Activated CD8-positive, alpha-beta memory T cell treated with anti-CD3 and anti-CD28 coated beads, Interleukin-2, amount 50 U/mL, for 1 hour (primary cell): ENCODE results near the gene TMEM169.

Experiments used
- DNase-seq: peaks from one replicate; pipeline ENCODE4 v3.0.0-alpha.2; 2020; ENCODE audit errors: extremely low read depth

TMEM169 gene

GRCh38 chr2:216104691-216105090 is 23.0 kb downstream of the TMEM169 start:
- no peak for DNase-seq

- DNase-seq = no peak
These were observed 25.6 kb downstream of the TMEM169 start for GRCh38 chr2:216107320-216107719.

- DNase-seq = no peak
These were observed 26.0 kb downstream of the TMEM169 start for GRCh38 chr2:216107760-216108159.

GRCh38 chr2:216108310-216108966 is 26.7 kb downstream of the TMEM169 start:
- DNase-seq = no peak

DNA sequence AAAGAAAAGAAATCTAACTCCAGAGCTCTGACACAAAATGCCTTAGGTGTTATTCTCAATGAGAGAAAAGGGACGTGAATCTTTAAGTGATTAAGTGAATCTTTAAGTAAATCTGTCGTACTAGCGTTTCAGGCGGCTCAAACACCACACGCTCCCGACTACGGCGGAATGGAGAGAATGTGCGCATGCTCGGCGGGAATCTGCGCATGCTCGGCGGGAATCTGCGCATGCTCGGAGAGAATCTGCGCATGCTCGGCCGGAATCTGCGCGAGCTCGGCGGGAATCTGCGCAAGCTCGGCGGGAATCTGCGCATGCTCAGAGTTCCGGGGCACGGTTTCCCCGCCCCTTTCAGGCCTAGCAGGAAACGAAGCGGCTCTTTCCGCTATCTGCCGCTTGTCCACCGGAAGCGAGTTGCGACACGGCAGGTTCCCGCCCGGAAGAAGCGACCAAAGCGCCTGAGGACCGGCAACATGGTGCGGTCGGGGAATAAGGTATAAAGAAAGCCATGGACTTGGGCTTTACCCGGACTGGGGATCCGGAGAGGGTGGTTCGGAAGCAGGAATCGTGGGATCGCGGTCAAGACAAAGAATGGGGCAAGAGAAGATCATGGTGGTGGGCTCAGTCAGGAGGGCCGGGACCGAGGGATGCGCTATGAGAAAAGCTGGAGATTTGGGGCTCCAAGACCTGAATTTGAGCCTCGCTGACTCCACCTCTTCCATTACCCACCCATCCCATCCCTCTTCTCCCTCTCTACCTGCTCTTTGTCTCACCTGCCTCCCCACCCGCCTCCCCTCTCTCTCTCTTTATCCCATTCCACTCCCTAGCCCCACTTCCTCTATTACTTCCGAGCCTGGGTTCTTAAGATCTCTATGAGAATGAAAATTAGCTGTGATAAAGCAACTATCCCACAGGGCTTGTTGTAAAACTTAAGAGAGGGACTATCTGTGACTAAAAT is 27.5 kb downstream of the TMEM169 start, which contains the start of gene XRCC5:
Gene XRCC5 (plus strand): TSS at position 382 of the 955 bp plus-strand sequence. CDS start 89 bp downstream, at position 471.
- DNase-seq = peak; percentile 95

- no peak for DNase-seq
These were observed 28.4 kb downstream of the TMEM169 start for GRCh38 chr2:216109962-216110614.

DNA sequence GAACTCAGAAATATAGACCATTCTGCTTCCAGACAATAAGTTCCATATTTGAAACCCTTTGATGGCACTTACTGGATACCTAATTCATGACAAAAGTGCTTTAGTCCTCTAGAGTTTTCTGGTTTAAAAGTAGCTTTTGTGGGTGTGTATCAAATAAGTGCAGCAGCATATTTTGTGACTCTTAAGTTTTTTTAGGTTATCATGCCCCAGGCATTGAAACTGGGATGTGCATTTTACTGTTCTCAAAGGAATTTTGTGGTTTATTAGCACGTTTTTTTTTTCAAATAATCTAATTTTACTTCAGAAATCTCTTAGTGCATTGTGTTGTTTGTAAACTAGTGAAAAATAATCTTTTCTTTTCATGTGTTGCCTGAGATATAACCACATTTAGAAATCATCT is 28.9 kb downstream of the TMEM169 start:
- DNase-seq = no peak

- DNase-seq = no peak
These were observed 29.4 kb downstream of the TMEM169 start for GRCh38 chr2:216111122-216111521.

- DNase-seq = no peak
These were observed 31.2 kb downstream of the TMEM169 start for GRCh38 chr2:216112926-216113325.

GRCh38 chr2:216113572-216113971 is 31.9 kb downstream of the TMEM169 start:
- DNase-seq = no peak

DNA sequence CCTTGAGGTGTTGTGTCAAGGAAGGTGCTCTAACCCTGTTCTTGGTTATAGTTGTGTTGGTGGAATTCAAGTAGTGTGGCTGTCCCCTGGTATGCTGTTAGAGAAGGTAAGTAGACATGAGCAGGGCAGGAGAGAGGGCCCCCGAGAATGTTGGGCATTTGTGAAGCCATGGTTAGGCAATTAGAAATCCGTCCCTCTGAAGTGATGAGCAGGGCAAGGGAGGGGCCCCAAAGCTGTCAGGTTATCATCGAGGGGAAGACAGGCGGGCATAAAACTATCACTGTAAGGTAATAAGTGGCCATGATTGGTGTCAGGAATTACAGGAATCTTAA is 32.6 kb downstream of the TMEM169 start:
- no peak for DNase-seq

- peak; percentile 99 for DNase-seq
These were observed 33.2 kb downstream of the TMEM169 start for GRCh38 chr2:216114714-216115531.

DNA sequence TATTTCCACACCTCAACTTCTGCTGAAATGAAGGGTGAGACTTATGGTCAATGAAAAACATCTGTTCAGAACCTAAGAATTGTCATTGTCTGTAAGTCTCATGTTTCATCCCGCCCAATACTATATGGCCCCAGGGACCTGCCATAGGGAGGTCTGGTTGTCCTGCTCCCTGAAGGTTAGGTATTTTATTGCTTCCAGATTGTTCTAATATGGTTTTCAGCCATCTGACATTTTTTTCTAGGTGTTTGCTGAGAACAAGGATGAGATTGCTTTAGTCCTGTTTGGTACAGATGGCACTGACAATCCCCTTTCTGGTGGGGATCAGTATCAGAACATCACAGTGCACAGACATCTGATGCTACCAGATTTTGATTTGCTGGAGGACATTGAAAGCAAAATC is 34.7 kb downstream of the TMEM169 start:
- DNase-seq = no peak

GRCh38 chr2:216117561-216118340 is 36.0 kb downstream of the TMEM169 start:
- no peak for DNase-seq

DNA sequence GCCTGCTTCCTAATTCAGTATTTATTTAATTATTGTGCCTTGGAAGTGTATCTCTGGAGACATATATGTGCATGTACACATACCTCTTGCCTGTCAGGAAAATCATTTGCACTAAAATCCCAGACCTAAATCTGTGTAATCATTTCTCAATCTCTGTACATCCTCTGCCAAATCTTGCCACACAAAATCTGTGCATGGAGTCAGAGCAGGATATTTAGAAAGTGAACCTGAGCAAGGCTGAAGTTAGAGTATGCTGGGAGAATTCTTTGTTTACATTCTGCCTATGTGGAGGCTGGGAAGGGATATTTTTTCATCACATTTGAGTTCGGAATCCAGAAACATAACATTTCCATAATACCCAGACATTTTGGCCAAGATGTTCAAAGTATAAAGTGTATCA is 36.8 kb downstream of the TMEM169 start:
- DNase-seq = no peak

DNA sequence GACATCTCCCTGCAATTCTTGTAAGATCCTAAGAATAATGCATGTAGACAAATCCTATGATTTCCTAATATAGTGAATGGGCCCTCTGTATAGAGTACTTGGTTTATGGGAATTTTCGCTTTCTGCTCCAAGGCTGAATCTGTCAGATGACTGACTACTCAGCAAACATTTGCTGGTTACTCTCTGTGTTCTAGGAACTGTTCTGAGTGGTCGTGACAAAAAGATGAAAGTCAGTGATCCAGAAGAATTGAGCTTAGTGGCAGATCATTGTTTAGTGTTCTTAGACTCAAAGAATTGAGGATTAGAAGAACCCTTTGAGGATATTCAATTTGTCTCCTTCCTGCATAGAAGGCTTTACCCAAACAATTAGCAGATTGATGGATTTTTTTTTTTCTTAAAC is 37.4 kb downstream of the TMEM169 start:
- DNase-seq = no peak

DNA sequence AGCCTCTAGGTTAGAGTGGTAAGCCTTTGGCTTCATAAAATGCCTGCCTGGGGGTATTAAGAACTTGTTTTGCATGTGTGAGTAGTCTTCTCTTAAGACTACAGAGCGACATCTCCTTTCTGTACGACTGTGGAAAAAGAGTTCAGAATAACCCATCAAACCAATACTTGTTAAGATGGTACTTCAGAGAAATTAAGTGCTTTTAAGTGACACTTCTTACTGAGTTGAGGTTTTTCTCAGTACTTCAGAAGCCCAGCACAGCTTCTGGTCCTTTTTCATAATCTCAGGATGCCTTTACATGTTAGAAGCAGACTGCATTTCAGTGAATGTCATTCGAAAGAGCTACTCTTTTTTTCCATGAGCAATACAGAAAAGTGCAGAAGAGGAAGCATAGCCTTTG is 38.3 kb downstream of the TMEM169 start:
- DNase-seq = no peak

DNA sequence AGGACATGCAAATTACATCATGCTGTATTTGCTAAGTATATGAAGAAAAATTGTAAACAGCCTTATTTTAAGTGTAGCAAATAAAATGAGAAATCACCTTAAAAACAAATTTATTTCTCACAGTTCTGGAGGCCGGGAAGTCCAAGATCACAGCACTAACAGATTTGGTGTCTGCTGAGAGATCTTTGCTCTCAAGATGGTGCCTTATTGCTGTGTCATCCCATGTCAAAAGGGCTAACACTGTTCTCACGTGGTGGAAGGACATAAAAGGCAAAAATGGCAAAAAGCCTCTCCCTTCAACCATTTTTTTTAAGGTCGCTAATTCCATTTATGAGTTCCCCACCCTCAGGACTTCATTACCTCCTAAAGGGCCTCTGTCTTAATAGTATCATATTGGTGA is 39.5 kb downstream of the TMEM169 start:
- DNase-seq = no peak

DNA sequence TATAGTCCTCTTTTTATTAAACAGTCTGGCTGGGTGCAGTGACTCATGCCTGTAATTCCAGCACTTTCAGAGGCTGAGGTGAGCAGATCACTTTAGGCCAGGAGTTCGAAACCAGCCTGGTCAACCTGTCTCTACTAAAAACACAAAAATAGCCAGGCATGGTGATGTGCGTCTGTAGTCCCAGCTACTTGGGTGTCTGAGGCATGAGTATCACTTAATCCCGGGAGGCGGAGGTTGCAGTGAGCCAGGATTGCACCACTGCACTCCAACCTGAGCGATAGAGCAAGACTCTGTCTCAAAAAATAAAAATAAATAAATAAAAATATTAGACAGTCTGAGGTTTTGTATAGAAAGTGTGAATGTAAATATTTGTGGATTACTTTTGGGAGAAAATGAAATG is 45.2 kb downstream of the TMEM169 start:
- no peak for DNase-seq

DNA sequence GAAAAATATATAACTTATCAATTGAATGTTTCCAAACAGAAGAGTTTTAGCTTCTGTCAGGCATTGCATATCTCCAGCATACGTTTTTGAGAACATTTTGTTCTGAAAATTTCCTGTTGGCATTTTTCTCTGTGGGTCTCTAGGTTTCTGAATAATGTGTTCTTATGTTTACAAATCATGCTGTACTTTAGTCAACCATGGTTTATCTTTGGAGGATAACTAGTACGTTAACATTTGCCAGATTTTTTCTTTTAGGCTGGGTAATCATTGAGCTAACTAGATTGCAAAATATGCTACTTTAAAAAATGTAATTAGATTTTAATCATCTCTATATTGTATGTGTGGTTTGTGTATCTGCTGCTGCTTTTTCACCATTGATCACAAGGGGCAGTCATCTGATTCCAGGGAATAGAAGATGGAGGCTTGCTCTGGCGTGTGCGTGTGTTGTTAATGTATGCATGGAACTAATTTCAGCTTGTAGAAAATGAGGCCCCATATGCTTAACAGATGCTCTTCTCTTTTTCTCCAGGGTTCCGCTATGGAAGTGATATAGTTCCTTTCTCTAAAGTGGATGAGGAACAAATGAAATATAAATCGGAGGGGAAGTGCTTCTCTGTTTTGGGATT is 48.7 kb downstream of the TMEM169 start:
- DNase-seq = no peak
